Ramos (cell line): ENCODE results near the gene LYZL1.
"Not testable (repeated sequence)": the region's sequence is repeated elsewhere in the genome, so short reads cannot be mapped to it uniquely, and the experiment has no call there.

Experiments
- in situ Hi-C: fragments of 300-500 bp; cut with MboI; formaldehyde crosslinking; loops from one replicate; pipeline ENCODE4 v1.14.3; 2022; ENCODE audit warnings: low sequenced_read_pairs; ENCODE audit not compliant: unreplicated experiment

The LYZL1 gene

GRCh38 chr10:29288906-29289305, at the start of gene LYZL1:
Gene LYZL1, plus strand, starts transcription at chr10:29289070. Its CDS starts 2,798 bp downstream, at chr10:29291868.
- in situ Hi-C loops: not testable (repeated sequence)

- in situ Hi-C loops: no loop called here
These were observed 49.0 kb upstream of the LYZL1 start for GRCh38 chr10:29239569-29240472.

GRCh38 chr10:29240986-29241660, 47.7 kb upstream of the LYZL1 start:
- in situ Hi-C loops: no loop called here

GRCh38 chr10:29241925-29242324, 46.9 kb upstream of the LYZL1 start:
- in situ Hi-C loops: no loop called here

- in situ Hi-C loops: no loop called here
These were observed 45.8 kb upstream of the LYZL1 start for GRCh38 chr10:29243066-29243465.

GRCh38 chr10:29243750-29244149, 45.1 kb upstream of the LYZL1 start:
- in situ Hi-C loops: no loop called here

GRCh38 chr10:29244978-29245377, 43.9 kb upstream of the LYZL1 start:
- in situ Hi-C loops: no loop called here

- in situ Hi-C loops: no loop called here
These were observed 43.4 kb upstream of the LYZL1 start for GRCh38 chr10:29245476-29245875.

- in situ Hi-C loops: no loop called here
These were observed 42.4 kb upstream of the LYZL1 start for GRCh38 chr10:29246449-29246848.

GRCh38 chr10:29248158-29248557, 40.7 kb upstream of the LYZL1 start:
- in situ Hi-C loops: no loop called here

- in situ Hi-C loops: no loop called here
These were observed 39.9 kb upstream of the LYZL1 start for GRCh38 chr10:29249018-29249417.

GRCh38 chr10:29250066-29250465, 38.8 kb upstream of the LYZL1 start:
- in situ Hi-C loops: no loop called here

- in situ Hi-C loops: no loop called here
These were observed 35.8 kb upstream of the LYZL1 start for GRCh38 chr10:29252811-29253689.

- in situ Hi-C loops: no loop called here
These were observed 35.2 kb upstream of the LYZL1 start for GRCh38 chr10:29253690-29254029.

- in situ Hi-C loops: no loop called here
These were observed 34.5 kb upstream of the LYZL1 start for GRCh38 chr10:29254123-29255046.

GRCh38 chr10:29255104-29255503, 33.8 kb upstream of the LYZL1 start:
- in situ Hi-C loops: no loop called here

GRCh38 chr10:29256019-29256418, 32.9 kb upstream of the LYZL1 start:
- in situ Hi-C loops: no loop called here

GRCh38 chr10:29256586-29256985, 32.3 kb upstream of the LYZL1 start:
- in situ Hi-C loops: no loop called here

GRCh38 chr10:29257106-29257783, 31.6 kb upstream of the LYZL1 start:
- in situ Hi-C loops: no loop called here
